MCF 10A (cell line): ENCODE results near the gene CCDC85C. TPM values are rescaled to one million over a fixed set of nuclear protein-coding genes. Genes with fewer than 3 reads are reported as not detected.
A peak's percentile ranks its signal among the peaks of the same experiment; 100 is the strongest.

ENCODE experiments used
- BruUV-seq: library from RNA; stranded (reverse); fragments of 400-500 nt; replicated peaks from 2 replicates; lab custom pipeline; 2021; lab: Mats Ljungman, UMichigan
- CTCF ChIA-PET: fragments of 300-600 bp; sonication (Branson Sonifier 250); formaldehyde crosslinking; extraction: SDS; loops from one replicate; lab custom pipeline; 2021; ENCODE audit warnings: antibody characterized with exemption, inconsistent platforms; lab: Yijun Ruan, JAX
- POLR2A ChIA-PET: fragments of 300-600, 350-650 bp; sonication (Branson Sonifier 250); formaldehyde crosslinking; extraction: SDS; loops from one replicate; lab custom pipeline; 2020; ENCODE audit warnings: antibody characterized with exemption, inconsistent platforms; lab: Yijun Ruan, JAX
- DNase-seq: peaks from one replicate; pipeline ENCODE4 v3.0.0-alpha.2; 2018; ENCODE audit not compliant: unreplicated experiment
- H3K27ac Mint-ChIP-seq: one replicate; pipeline ENCODE4 v1.8.0; 2022; ENCODE audit warnings: mild to moderate bottlenecking, low read depth, mixed read lengths; ENCODE audit not compliant: unreplicated experiment
- H3K27me3 Mint-ChIP-seq: one replicate; pipeline ENCODE4 v1.8.0; 2022; ENCODE audit warnings: mixed read lengths; ENCODE audit not compliant: insufficient read depth, unreplicated experiment
- H3K36me3 Mint-ChIP-seq: one replicate; pipeline ENCODE4 v1.8.0; 2022; ENCODE audit warnings: mild to moderate bottlenecking, moderate library complexity, mixed read lengths; ENCODE audit not compliant: insufficient read depth, unreplicated experiment
- H3K4me1 Mint-ChIP-seq: one replicate; pipeline ENCODE4 v1.8.0; 2022; ENCODE audit warnings: mixed read lengths; ENCODE audit not compliant: insufficient read depth, unreplicated experiment
- H3K4me3 Mint-ChIP-seq: one replicate; pipeline ENCODE4 v1.8.0; 2022; ENCODE audit warnings: mild to moderate bottlenecking, moderate library complexity, mixed read lengths; ENCODE audit not compliant: unreplicated experiment
- H3K9me3 Mint-ChIP-seq: one replicate; pipeline ENCODE4 v1.8.0; 2022; ENCODE audit warnings: mixed read lengths; ENCODE audit not compliant: unreplicated experiment
- intact Hi-C: fragments of 100-400 bp; cut with micrococcal nuclease; formaldehyde crosslinking; loops from 2 replicates; pipeline ENCODE4 v1.14.1; 2022
- total RNA-seq: library from RNA; stranded (reverse); gene quantifications from 2 replicates; pipeline ENCODE4 v1.2.3, GENCODE V29; 2022
- TF ChIP-seq, protein P1 (sequence below): fragments of 200-600 bp; IDR thresholded peaks from one replicate; pipeline ENCODE4 v1.8.0; 2022; ENCODE audit warnings: antibody characterized with exemption, mild to moderate bottlenecking; ENCODE audit not compliant: unreplicated experiment

The CCDC85C gene
- total RNA-seq, 1 experiment from 2014 or later: 29.9 TPM

GRCh38 chr14:99462210-99462609 is 141.8 kb downstream of the CCDC85C start:
- TF ChIP-seq, protein P1, sequence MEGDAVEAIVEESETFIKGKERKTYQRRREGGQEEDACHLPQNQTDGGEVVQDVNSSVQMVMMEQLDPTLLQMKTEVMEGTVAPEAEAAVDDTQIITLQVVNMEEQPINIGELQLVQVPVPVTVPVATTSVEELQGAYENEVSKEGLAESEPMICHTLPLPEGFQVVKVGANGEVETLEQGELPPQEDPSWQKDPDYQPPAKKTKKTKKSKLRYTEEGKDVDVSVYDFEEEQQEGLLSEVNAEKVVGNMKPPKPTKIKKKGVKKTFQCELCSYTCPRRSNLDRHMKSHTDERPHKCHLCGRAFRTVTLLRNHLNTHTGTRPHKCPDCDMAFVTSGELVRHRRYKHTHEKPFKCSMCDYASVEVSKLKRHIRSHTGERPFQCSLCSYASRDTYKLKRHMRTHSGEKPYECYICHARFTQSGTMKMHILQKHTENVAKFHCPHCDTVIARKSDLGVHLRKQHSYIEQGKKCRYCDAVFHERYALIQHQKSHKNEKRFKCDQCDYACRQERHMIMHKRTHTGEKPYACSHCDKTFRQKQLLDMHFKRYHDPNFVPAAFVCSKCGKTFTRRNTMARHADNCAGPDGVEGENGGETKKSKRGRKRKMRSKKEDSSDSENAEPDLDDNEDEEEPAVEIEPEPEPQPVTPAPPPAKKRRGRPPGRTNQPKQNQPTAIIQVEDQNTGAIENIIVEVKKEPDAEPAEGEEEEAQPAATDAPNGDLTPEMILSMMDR: no peak
- H3K36me3 Mint-ChIP-seq: peaks cover 55% of the 10 kb centered on the region
- H3K27ac Mint-ChIP-seq: no peak overlapping the region
- no peak for DNase-seq
- H3K4me3 Mint-ChIP-seq: no peak overlapping the region
- intact Hi-C loops: no loop called here
- CTCF ChIA-PET: interaction anchor here (0.5 kb wide), 1 partner anchor 112 kb away, joined by 3 read pairs; no protein-coding TSS in a partner anchor
- no peaks in the 10 kb centered on the region for H3K9me3 Mint-ChIP-seq
- BruUV-seq: no TSS peak
- POLR2A ChIA-PET: interaction anchor here (0.6 to 3.4 kb wide), 4 partner anchors 9 to 1637 kb away, joined by 3 to 24 read pairs (median 4); partner anchors contain the start of genes CCNK and SETD3
- H3K27me3 Mint-ChIP-seq: no peaks in the 10 kb centered on the region
- peaks cover 17% of the 10 kb centered on the region for H3K4me1 Mint-ChIP-seq

DNA sequence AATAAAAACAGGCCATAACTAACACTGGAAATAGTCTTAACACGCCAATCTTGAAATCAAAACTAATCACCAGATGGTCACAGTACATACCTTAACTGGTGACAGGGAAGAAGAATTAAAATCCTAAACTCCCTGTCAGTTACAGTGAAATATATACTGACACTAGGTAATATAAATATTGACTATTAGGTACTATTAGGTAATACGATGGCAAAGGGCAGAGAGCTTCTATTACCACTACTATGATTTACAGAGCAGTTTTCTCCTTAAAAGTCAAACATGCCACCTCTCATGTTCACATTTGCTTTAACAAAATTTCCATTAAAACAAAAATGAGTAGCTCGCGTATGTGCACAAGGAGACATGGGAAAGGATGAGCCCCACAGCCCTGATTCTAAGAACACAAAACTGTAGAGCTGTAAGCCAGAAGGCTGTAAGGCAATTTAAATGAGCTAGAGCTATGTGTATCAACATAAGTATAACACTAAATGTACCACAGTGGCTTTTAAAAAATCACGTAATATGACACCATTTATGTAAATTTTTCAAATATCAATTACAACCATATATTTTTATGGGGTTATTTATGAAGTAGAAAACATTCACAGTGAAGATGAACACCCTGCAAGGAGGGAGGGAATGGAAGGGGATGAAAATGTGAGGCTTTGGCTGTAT is 142.5 kb downstream of the CCDC85C start:
- no TSS peak for BruUV-seq
- Mint-ChIP-seq H3K27ac (peak overlapping the region; percentile 67), H3K36me3 (peaks cover 59% of the 10 kb centered on the region), H3K27me3 (no peaks in the 10 kb centered on the region), H3K4me1 (peaks cover 17% of the 10 kb centered on the region), H3K9me3 (no peaks in the 10 kb centered on the region), H3K4me3 (no peak overlapping the region)
- intact Hi-C loops: no loop called here
- POLR2A ChIA-PET: interaction anchor here (0.6 to 3.4 kb wide), 4 partner anchors 10 to 1636 kb away, joined by 3 to 24 read pairs (median 4); partner anchors contain the start of genes CCNK and SETD3
- no peak for DNase-seq
- CTCF ChIA-PET: no interaction called here
- TF ChIP-seq, protein P1: no peak

- no TSS peak for BruUV-seq
- DNase-seq: peak; percentile 5
- Mint-ChIP-seq H3K9me3 (no peaks in the 10 kb centered on the region), H3K36me3 (peaks cover 59% of the 10 kb centered on the region), H3K4me3 (no peak overlapping the region), H3K27ac (peak overlapping the region; percentile 67), H3K4me1 (peaks cover 17% of the 10 kb centered on the region), H3K27me3 (no peaks in the 10 kb centered on the region)
- TF ChIP-seq, protein P1: no peak
- ChIA-PET POLR2A (interaction anchor here (1.4 to 3.4 kb wide), 2 partner anchors 16 to 20 kb away, joined by 3 to 24 read pairs; partner anchors contain the start of genes CCNK and SETD3), CTCF (no interaction called here)
- intact Hi-C loops: no loop called here
Observed at GRCh38 chr14:99460793-99461192, 143.2 kb downstream of the CCDC85C start.

DNA sequence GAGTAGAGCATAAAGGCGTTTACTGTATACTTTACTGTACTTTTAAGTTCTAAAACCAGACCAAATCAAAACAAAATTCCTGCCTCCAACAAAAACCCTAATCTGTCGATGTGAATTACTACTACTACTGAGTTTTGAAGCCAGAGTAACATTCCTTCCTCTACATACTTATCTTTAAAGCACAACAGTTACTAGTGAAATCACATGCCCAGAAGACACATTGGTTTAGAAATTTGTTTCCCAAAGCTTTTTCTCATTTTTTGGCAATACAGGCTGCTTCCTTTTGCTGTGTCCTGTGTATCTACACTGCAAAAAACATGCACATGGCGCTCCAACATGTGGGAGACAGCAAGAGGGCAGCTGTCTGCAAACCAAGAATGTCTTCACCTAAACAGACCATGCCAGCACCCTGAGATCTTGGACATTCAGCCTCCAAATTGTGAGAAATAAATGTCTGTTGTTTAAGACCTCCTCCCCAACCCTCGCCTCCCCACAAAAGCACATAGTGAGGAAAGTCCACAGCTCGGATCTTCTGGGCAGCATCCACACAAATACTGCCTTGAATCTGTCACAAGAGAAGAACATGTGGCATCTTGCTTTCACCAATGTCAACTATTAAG is 144.4 kb downstream of the CCDC85C start:
- TF ChIP-seq, protein P1: no peak
- no peaks in the 10 kb centered on the region for H3K9me3 Mint-ChIP-seq
- peaks cover 55% of the 10 kb centered on the region for H3K36me3 Mint-ChIP-seq
- peaks cover 22% of the 10 kb centered on the region for H3K4me1 Mint-ChIP-seq
- H3K27me3 Mint-ChIP-seq: no peaks in the 10 kb centered on the region
- CTCF ChIA-PET: interaction anchor here (0.8 to 1.1 kb wide), 2 partner anchors 19 to 44 kb away, joined by 3 read pairs; no protein-coding TSS in a partner anchor
- DNase-seq: no peak
- BruUV-seq: no TSS peak
- H3K4me3 Mint-ChIP-seq: no peak overlapping the region
- POLR2A ChIA-PET: interaction anchor here (0.9 kb wide), 1 partner anchor 21 kb away, joined by 3 read pairs; the partner anchor contains the start of genes CCNK and SETD3
- H3K27ac Mint-ChIP-seq: no peak overlapping the region
- intact Hi-C loops: no loop called here
